ENCODE results near the gene LDAH.

LDAH gene

GRCh38 chr2:20823917-20824316 is 1.0 kb upstream of the LDAH start:
- ATAC-seq, result no peak

GRCh38 chr2:20818820-20819219 is 4.1 kb downstream of the LDAH start:
- TF ChIP-seq ISL1 (CRISPR knock-in tag; IDR thresholded peaks at IDR 0.05), result no peak
- no peak for TF ChIP-seq CSRNP3 (CRISPR knock-in tag; IDR thresholded peaks at IDR 0.05)
- no peak for TF ChIP-seq PPARA (CRISPR knock-in tag; IDR thresholded peaks at IDR 0.05; ENCODE audit: borderline replicate concordance)
- no peak for TF ChIP-seq ZNF565 (CRISPR knock-in tag; conservative IDR thresholded peaks at IDR 0.05; ENCODE audit: low read depth)
- TF ChIP-seq POU6F1 (CRISPR knock-in tag; IDR thresholded peaks at IDR 0.05; ENCODE audit: borderline replicate concordance, low read depth), result no peak
- TF ChIP-seq CREB5 (CRISPR knock-in tag; IDR thresholded peaks at IDR 0.05; ENCODE audit: low read depth), result no peak
- no peak for TF ChIP-seq PATZ1 (CRISPR knock-in tag; IDR thresholded peaks at IDR 0.05; ENCODE audit: borderline replicate concordance)
- no peak for TF ChIP-seq SNAI2 (CRISPR knock-in tag; IDR thresholded peaks at IDR 0.05)
- ATAC-seq, result no peak

More at GRCh38 chr2:20823917-20824316, 1.0 kb upstream of the LDAH start:
- TF ChIP-seq GLIS3 (CRISPR knock-in tag; IDR thresholded peaks at IDR 0.05), result no peak
- no peak for TF ChIP-seq ZFP3 (CRISPR knock-in tag; IDR thresholded peaks at IDR 0.05)
- TF ChIP-seq CREB5 (CRISPR knock-in tag; IDR thresholded peaks at IDR 0.05; ENCODE audit: low read depth), result no peak

GRCh38 chr2:20815216-20815615 is 7.7 kb downstream of the LDAH start:
- ATAC-seq, result no peak
- no peak for TF ChIP-seq CSDC2 (CRISPR knock-in tag; IDR thresholded peaks at IDR 0.05)

- no peak for ATAC-seq
- TF ChIP-seq ZC3H10 (CRISPR knock-in tag; IDR thresholded peaks at IDR 0.05), result no peak
- TF ChIP-seq ZNF565 (CRISPR knock-in tag; conservative IDR thresholded peaks at IDR 0.05; ENCODE audit: low read depth), result no peak
- TF ChIP-seq PATZ1 (CRISPR knock-in tag; IDR thresholded peaks at IDR 0.05; ENCODE audit: borderline replicate concordance), result no peak
- TF ChIP-seq CSDC2 (CRISPR knock-in tag; IDR thresholded peaks at IDR 0.05), result no peak
- TF ChIP-seq ISL1 (CRISPR knock-in tag; IDR thresholded peaks at IDR 0.05), result no peak
- no peak for TF ChIP-seq TOX (CRISPR knock-in tag; IDR thresholded peaks at IDR 0.05; ENCODE audit: borderline replicate concordance)
- TF ChIP-seq ARNTL (CRISPR knock-in tag; IDR thresholded peaks at IDR 0.05; ENCODE audit: borderline replicate concordance, low read depth), result no peak
- TF ChIP-seq GLIS3 (CRISPR knock-in tag; IDR thresholded peaks at IDR 0.05), result no peak
- no peak for TF ChIP-seq CSRNP3 (CRISPR knock-in tag; IDR thresholded peaks at IDR 0.05)
- no peak for TF ChIP-seq ZNF8 (CRISPR knock-in tag; IDR thresholded peaks at IDR 0.05)
- no peak for TF ChIP-seq CREB5 (CRISPR knock-in tag; IDR thresholded peaks at IDR 0.05; ENCODE audit: low read depth)
- no peak for TF ChIP-seq RARB (CRISPR knock-in tag; IDR thresholded peaks at IDR 0.05)
- TF ChIP-seq SNAI2 (CRISPR knock-in tag; IDR thresholded peaks at IDR 0.05), result no peak
- no peak for TF ChIP-seq PPARA (CRISPR knock-in tag; IDR thresholded peaks at IDR 0.05; ENCODE audit: borderline replicate concordance)
Measured at GRCh38 chr2:20812779-20813178, 10.1 kb downstream of the LDAH start.

Data from SK-N-SH treated with all-trans-retinoic acid at 6 μM for 48 hours (cell line).